ENCODE data around the gene ARHGAP44. TPM values are rescaled to one million over a fixed set of nuclear protein-coding genes. Genes with fewer than 3 reads are reported as not detected.

The ARHGAP44 gene
- total and polyA plus RNA-seq, 2 donors (not counting 3 experiments of a cell fraction or from before 2014, with no cell fraction given) = 0.11 to 0.42 TPM

DNA sequence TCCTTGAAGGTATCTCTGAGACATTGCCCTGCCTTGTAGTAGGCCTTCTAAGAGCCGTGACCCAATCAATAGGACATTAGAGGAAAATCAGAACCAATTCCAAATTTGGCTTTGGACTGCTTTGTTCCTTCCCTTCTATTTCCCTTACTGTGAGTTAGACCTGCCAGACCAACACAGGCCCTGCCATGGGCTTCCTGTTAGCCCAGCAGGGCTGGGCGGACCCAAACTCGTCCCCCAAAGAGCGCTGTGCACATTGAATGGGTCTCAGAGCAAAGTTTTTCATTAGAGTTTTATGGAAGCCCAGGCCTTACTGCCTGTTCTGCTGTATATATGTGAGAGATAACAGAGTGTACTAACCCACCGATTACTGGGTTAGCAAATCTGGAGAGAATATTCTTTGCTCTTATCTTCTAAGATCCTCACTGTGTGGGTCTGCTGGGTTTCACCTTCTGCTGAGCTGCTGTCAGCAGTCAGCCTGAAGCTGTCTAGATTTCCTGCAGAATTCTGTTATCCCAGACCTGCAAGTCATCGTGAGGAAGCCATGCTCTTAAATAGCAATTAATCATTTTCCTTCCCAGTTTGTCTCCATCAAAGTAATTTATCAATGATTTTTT, 5.7 kb downstream of the ARHGAP44 start:
- H3K27ac ChIP-seq (ENCODE audit: insufficient read depth, low read depth, low read length) = no peak overlapping the region
- no peak for FAIRE-seq
- no peak overlapping the region for H3K9ac ChIP-seq (replicated peaks; ENCODE audit: extremely low read depth, insufficient read depth, low read length)

More for the DNA sequence above, 5.7 kb downstream of the ARHGAP44 start:
- intact Hi-C loops (cut with micrococcal nuclease) (no loop called here), dilution Hi-C loops (cut with MboI; ENCODE audit: extremely low pct_ligation_motif_present, low sequenced_read_pairs) (no loop called here)
- no peak overlapping the region for H3K4me2 ChIP-seq (ENCODE audit: insufficient read depth, low read length)
- H4K20me1 ChIP-seq (replicated peaks; ENCODE audit: control insufficient read depth, extremely low read depth, insufficient read depth, low read length) = no peaks in the 10 kb centered on the region
- no peak for DNase-seq (ENCODE audit: low read depth, low spot score)
- TF ChIP-seq, protein P1, sequence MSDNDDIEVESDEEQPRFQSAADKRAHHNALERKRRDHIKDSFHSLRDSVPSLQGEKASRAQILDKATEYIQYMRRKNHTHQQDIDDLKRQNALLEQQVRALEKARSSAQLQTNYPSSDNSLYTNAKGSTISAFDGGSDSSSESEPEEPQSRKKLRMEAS (IDR thresholded peaks at IDR 0.05; ENCODE audit: insufficient read depth, insufficient read length) = no peak
- TF ChIP-seq, protein P2, sequence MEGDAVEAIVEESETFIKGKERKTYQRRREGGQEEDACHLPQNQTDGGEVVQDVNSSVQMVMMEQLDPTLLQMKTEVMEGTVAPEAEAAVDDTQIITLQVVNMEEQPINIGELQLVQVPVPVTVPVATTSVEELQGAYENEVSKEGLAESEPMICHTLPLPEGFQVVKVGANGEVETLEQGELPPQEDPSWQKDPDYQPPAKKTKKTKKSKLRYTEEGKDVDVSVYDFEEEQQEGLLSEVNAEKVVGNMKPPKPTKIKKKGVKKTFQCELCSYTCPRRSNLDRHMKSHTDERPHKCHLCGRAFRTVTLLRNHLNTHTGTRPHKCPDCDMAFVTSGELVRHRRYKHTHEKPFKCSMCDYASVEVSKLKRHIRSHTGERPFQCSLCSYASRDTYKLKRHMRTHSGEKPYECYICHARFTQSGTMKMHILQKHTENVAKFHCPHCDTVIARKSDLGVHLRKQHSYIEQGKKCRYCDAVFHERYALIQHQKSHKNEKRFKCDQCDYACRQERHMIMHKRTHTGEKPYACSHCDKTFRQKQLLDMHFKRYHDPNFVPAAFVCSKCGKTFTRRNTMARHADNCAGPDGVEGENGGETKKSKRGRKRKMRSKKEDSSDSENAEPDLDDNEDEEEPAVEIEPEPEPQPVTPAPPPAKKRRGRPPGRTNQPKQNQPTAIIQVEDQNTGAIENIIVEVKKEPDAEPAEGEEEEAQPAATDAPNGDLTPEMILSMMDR (IDR thresholded peaks at IDR 0.05; ENCODE audit: extremely low read depth in 1 of 2, insufficient read depth in 1 of 2, low read depth in 1 of 2, low read length in 2 of 2) = no peak
- TF ChIP-seq JUN (IDR thresholded peaks at IDR 0.05; ENCODE audit: borderline replicate concordance, insufficient read depth, insufficient read length, low read depth) (no peak), GATA2 (IDR thresholded peaks at IDR 0.05; ENCODE audit: insufficient read depth, insufficient read length, low read depth, low read length) (no peak), FOS (IDR thresholded peaks at IDR 0.05; ENCODE audit: borderline replicate concordance, insufficient read depth, low read length) (no peak), POLR2AphosphoS5 (IDR thresholded peaks at IDR 0.05; ENCODE audit: insufficient read depth, low read depth, low read length) (no peak), POLR2A (IDR thresholded peaks at IDR 0.05; ENCODE audit: low read depth, low read length) (no peak), EZH2 (IDR thresholded peaks at IDR 0.05; ENCODE audit: borderline replicate concordance, low read depth, low read length, severe bottlenecking) (no peak), MYC (IDR thresholded peaks at IDR 0.05; ENCODE audit: low read depth, low read length) (no peak)
- CTCF ChIA-PET = no interaction called here
- H3K9me1 ChIP-seq (replicated peaks; ENCODE audit: control insufficient read depth, extremely low read depth, insufficient read depth, low read length) = no peaks in the 10 kb centered on the region
- H3K4me3 ChIP-seq (replicated peaks in 1 of 3; ENCODE audit: insufficient read depth in 1 of 3, low read depth in 1 of 3, low read length in 3 of 3) = no peak overlapping the region
- H3K27me3 ChIP-seq (ENCODE audit: control insufficient read depth in 2 of 2, insufficient read depth in 2 of 2, low read length in 2 of 2) = peaks cover 0 to 11% of the 10 kb centered on the region in 2 experiments
- H3K9me3 ChIP-seq (replicated peaks; ENCODE audit: control insufficient read depth, insufficient read depth, low read length) = no peaks in the 10 kb centered on the region
- no TSS peak for BruUV-seq (replicated peaks)
- POLR2A ChIA-PET = no interaction called here
- no peaks in the 10 kb centered on the region for H3K36me3 ChIP-seq (ENCODE audit: control insufficient read depth in 2 of 2, extremely low read depth in 1 of 2, insufficient read depth in 2 of 2, low read length in 2 of 2)
- H2AFZ ChIP-seq (ENCODE audit: low read depth, low read length) = no peak overlapping the region
- no peaks in the 10 kb centered on the region for H3K79me2 ChIP-seq (ENCODE audit: control insufficient read depth, insufficient read depth, low read length)
- H3K4me1 ChIP-seq (ENCODE audit: control insufficient read depth, extremely low read depth, insufficient read depth, low read length) = no peaks in the 10 kb centered on the region

Data from endothelial cell of umbilical vein (primary cell).